ENCODE measurements around the gene EVA1C. TPM values are rescaled to one million over a fixed set of nuclear protein-coding genes. Genes with fewer than 3 reads are reported as not detected.
A peak's percentile ranks its signal among the peaks of the same experiment; 100 is the strongest.
"Not testable (repeated sequence)": the region's sequence is repeated elsewhere in the genome, so short reads cannot be mapped to it uniquely, and the experiment has no call there.

Gene EVA1C
- total and polyA plus RNA-seq, 4 experiments from 2014 or later = 17.1 to 23.9 (median 17.2) TPM

DNA sequence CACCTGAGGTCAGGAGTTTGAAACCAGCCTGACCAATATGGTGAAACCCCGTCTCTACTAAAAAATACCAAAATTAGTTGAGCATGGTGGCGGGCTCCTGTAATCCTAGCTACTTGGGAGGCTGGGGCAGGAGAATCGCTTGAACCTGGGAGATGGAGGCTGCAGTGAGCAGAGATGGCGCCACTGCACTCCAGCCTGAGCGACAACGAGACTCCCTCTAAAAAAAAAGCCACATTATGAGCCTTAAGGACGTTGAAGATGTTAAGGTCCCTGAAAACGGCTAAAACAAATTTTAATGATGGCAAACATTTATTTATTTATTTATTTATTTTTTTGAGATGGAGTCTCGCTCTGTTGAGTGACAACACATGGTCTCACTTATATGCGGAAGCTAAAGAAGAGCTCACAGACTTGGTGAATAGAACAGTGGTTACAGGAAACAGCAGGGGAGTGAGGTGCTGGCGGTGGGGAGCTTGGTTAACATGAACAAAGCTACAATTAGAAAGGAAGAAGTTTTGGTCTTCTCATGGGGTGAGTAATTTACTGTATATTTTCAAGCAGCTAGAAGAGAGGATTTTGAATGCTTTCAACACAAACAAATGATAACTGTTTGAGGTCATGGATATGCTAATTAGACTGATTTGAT is 125.8 kb downstream of the EVA1C start:
- Histone ChIP-seq H3K4me1 (ENCODE audit: insufficient read depth, low read length) (peaks cover 15% of the 10 kb centered on the region), H3K36me3 (ENCODE audit: insufficient read depth, low read length) (no peaks in the 10 kb centered on the region), H3K4me3 (ENCODE audit: low read length in 2 of 2) (no peak overlapping the region), H3K27me3 (ENCODE audit: insufficient read depth, low read length) (no peaks in the 10 kb centered on the region), H3K9me3 (ENCODE audit: control insufficient read depth in 1 of 2, low read length in 2 of 2) (no peaks in the 10 kb centered on the region), H3K27ac (ENCODE audit: low read depth, low read length) (no peak overlapping the region)
- H3K27me3 Mint-ChIP-seq = no peaks in the 10 kb centered on the region
- peak overlapping the region in 3 of 8 donors; percentile 24 to 65 (median 57) for H3K4me3 Mint-ChIP-seq
- peaks cover 11 to 26% (median 18%) of the 10 kb centered on the region in 4 donors for H3K4me1 Mint-ChIP-seq
- peak; percentile 10 to 39 (median 25) for DNase-seq
- H3K36me3 Mint-ChIP-seq = peaks cover 0 to 4% of the 10 kb centered on the region in 2 donors
- ChIA-PET POLR2A (ENCODE audit: partially characterized antibody) (interaction anchor here (1.0 to 1.1 kb wide), 2 partner anchors 31 to 126 kb away, joined by 3 read pairs; no protein-coding TSS in a partner anchor), CTCF (ENCODE audit: partially characterized antibody) (interaction anchor here (1.0 kb wide), 2 partner anchors 31 to 32 kb away, joined by 3 read pairs; no protein-coding TSS in a partner anchor)
- intact Hi-C loops (cut with micrococcal nuclease) = no loop called here
- peak overlapping the region in 1 of 7 donors; percentile 8 for H3K27ac Mint-ChIP-seq
- H3K9me3 Mint-ChIP-seq = no peaks in the 10 kb centered on the region

DNA sequence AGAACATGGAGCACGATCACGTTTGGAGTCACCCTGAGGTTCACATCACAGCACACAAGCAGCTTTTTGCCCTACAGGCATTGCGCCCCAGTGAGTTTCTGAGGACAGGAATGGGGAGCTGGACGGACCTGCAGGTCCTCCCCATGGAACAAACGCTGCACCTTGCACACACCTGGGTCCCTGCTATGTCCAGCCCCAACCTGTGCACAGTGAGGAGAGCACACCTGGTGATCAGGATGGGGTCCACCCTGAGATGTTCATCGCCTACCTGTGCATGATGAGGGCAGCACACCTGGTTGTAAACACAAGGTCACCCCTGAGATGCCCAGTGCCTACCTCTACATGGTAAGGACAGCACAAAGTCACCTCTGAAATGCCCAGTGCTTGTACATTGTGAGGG is 126.9 kb downstream of the EVA1C start:
- H3K27ac Mint-ChIP-seq = peak overlapping the region in 1 of 7 donors; percentile 15
- POLR2A ChIA-PET (ENCODE audit: partially characterized antibody) = no interaction called here
- CTCF ChIA-PET (ENCODE audit: partially characterized antibody) = interaction anchor here (0.6 to 1.2 kb wide), 2 partner anchors 25 to 80 kb away, joined by 3 read pairs; no protein-coding TSS in a partner anchor

DNA sequence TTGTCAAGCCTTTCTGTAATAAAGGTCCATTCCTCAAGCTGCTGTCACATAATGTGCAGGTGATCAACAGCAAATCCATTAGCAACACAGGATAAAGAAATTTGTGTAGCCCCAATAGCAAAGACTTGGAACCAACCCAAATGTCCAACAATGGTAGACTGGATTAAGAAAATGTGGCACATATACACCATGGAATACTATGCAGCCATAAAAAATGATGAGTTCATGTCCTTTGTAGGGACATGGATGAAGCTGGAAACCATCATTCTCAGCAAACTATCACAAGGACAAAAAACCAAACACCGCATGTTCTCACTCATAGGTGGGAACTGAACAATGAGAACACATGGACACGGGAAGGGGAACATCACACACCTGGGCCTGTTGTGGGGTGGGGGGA is 130.6 kb downstream of the EVA1C start:
- H3K27me3 ChIP-seq (ENCODE audit: insufficient read depth, low read length); H3K27ac ChIP-seq (ENCODE audit: low read depth, low read length); H3K36me3 Mint-ChIP-seq; H3K27me3 Mint-ChIP-seq; POLR2A ChIA-PET (ENCODE audit: partially characterized antibody); H3K4me1 ChIP-seq (ENCODE audit: insufficient read depth, low read length); H3K4me3 ChIP-seq (ENCODE audit: low read length in 2 of 2); H3K9me3 ChIP-seq (ENCODE audit: control insufficient read depth in 1 of 2, low read length in 2 of 2); H3K9me3 Mint-ChIP-seq; intact Hi-C loops (cut with micrococcal nuclease); H3K4me3 Mint-ChIP-seq; H3K36me3 ChIP-seq (ENCODE audit: insufficient read depth, low read length); DNase-seq; H3K27ac Mint-ChIP-seq: not testable (repeated sequence)
- H3K4me1 Mint-ChIP-seq = peaks cover 6 to 14% (median 9%) of the 10 kb centered on the region in 4 donors
- CTCF ChIA-PET (ENCODE audit: partially characterized antibody) = interaction anchor here (2.4 kb wide), 1 partner anchor 26 kb away, joined by 9 read pairs; no protein-coding TSS in a partner anchor

More for the DNA sequence above, 126.9 kb downstream of the EVA1C start:
- H3K9me3 ChIP-seq (ENCODE audit: control insufficient read depth in 1 of 2, low read length in 2 of 2) = no peaks in the 10 kb centered on the region
- H3K27ac ChIP-seq (ENCODE audit: low read depth, low read length) = no peak overlapping the region
- no peaks in the 10 kb centered on the region for H3K27me3 ChIP-seq (ENCODE audit: insufficient read depth, low read length)
- no peak overlapping the region for H3K4me3 ChIP-seq (ENCODE audit: low read length in 2 of 2)
- Mint-ChIP-seq H3K36me3 (peaks cover 0 to 3% of the 10 kb centered on the region in 2 donors), H3K4me1 (peaks cover 11 to 26% (median 19%) of the 10 kb centered on the region in 4 donors), H3K27me3 (no peaks in the 10 kb centered on the region), H3K9me3 (no peaks in the 10 kb centered on the region), H3K4me3 (no peak overlapping the region)
- H3K36me3 ChIP-seq (ENCODE audit: insufficient read depth, low read length) = no peaks in the 10 kb centered on the region
- intact Hi-C loops (cut with micrococcal nuclease) = no loop called here
- H3K4me1 ChIP-seq (ENCODE audit: insufficient read depth, low read length) = peaks cover 15% of the 10 kb centered on the region
- DNase-seq = no peak

DNA sequence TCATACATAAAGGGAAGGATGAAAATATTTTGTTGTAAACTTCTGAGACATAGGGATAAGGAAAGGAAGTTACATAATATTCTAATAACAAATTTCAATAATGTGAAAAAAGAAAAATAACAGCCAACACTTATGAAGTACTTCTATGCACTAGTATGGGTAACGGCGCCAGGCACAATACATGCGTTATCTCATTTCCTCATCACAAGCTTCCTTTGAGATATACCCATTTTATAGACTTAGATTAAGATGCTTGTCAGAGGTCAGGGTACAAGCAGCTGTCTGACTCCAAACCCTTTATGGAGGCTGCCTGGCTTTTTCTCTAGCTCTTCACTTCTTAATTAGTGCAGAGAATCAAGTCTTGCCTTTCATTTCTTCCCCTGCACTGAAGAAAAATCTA is 131.5 kb downstream of the EVA1C start:
- CTCF ChIA-PET (ENCODE audit: partially characterized antibody) = interaction anchor here (2.4 kb wide), 1 partner anchor 25 kb away, joined by 9 read pairs; no protein-coding TSS in a partner anchor
- no peak for DNase-seq
- Histone ChIP-seq H3K4me1 (ENCODE audit: insufficient read depth, low read length) (peaks cover under 1% of the 10 kb centered on the region), H3K9me3 (ENCODE audit: control insufficient read depth in 1 of 2, low read length in 2 of 2) (no peaks in the 10 kb centered on the region), H3K27ac (ENCODE audit: low read depth, low read length) (no peak overlapping the region), H3K4me3 (ENCODE audit: low read length in 2 of 2) (no peak overlapping the region), H3K36me3 (ENCODE audit: insufficient read depth, low read length) (no peaks in the 10 kb centered on the region), H3K27me3 (ENCODE audit: insufficient read depth, low read length) (no peaks in the 10 kb centered on the region)
- no peaks in the 10 kb centered on the region for H3K36me3 Mint-ChIP-seq
- POLR2A ChIA-PET (ENCODE audit: partially characterized antibody) = no interaction called here
- intact Hi-C loops (cut with micrococcal nuclease) = no loop called here
- H3K4me1 Mint-ChIP-seq = peaks cover 0 to 6% (median 4%) of the 10 kb centered on the region in 4 donors
- no peak overlapping the region for H3K27ac Mint-ChIP-seq
- no peak overlapping the region for H3K4me3 Mint-ChIP-seq
- H3K27me3 Mint-ChIP-seq = no peaks in the 10 kb centered on the region
- no peaks in the 10 kb centered on the region for H3K9me3 Mint-ChIP-seq

DNA sequence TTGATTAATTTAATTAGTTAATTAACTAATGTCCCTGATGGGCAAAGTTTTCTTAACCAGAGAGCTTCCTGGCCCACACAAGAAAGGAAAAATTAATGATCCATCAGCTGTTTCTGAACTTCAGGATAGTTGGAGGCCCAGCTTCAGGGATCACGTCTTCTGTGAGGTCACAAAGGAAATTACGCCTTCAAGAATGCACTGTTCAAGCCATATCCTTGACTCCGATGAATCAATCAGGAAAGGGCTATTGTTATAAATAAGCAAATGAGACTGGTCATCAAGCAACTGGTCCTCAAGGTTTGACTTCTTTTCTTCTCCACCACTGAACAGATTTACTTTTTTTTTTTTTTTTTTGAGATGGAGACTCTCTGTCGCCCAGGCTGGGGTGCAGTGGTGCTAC is 132.2 kb downstream of the EVA1C start:
- Mint-ChIP-seq H3K27ac (no peak overlapping the region), H3K4me1 (peaks cover 0 to 4% (median under 1%) of the 10 kb centered on the region in 4 donors), H3K4me3 (no peak overlapping the region), H3K27me3 (no peaks in the 10 kb centered on the region), H3K36me3 (no peaks in the 10 kb centered on the region), H3K9me3 (no peaks in the 10 kb centered on the region)
- intact Hi-C loops (cut with micrococcal nuclease) = no loop called here
- POLR2A ChIA-PET (ENCODE audit: partially characterized antibody) = no interaction called here
- H3K9me3 ChIP-seq (ENCODE audit: control insufficient read depth in 1 of 2, low read length in 2 of 2) = no peaks in the 10 kb centered on the region
- H3K27ac ChIP-seq (ENCODE audit: low read depth, low read length) = no peak overlapping the region
- CTCF ChIA-PET (ENCODE audit: partially characterized antibody) = interaction anchor here (2.4 kb wide), 1 partner anchor 24 kb away, joined by 9 read pairs; no protein-coding TSS in a partner anchor
- H3K36me3 ChIP-seq (ENCODE audit: insufficient read depth, low read length) = no peaks in the 10 kb centered on the region
- no peaks in the 10 kb centered on the region for H3K27me3 ChIP-seq (ENCODE audit: insufficient read depth, low read length)
- no peak for DNase-seq
- no peaks in the 10 kb centered on the region for H3K4me1 ChIP-seq (ENCODE audit: insufficient read depth, low read length)
- H3K4me3 ChIP-seq (ENCODE audit: low read length in 2 of 2) = no peak overlapping the region

DNA sequence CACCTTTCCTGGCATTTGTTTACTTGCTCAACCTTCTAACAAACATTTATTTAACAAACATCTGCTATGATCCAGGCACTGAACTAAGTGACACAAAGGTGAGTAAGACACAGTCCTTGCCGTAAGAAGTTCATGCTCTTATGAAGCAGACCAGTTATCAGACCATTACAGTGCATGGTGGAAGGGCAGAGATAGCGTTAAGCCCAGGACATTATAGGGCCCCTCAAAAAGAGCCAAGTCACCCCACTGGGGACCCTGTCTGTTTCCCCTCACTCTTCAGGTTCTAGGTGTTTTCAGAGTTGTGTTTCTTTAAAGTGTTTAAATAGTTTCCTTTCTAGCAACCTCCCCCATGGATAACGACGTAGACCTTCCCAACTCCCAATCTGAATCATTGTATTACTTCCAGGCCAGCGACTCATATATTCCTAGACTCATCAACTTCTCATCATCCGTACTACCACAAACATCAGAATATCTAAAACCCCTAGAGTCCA is 133.5 kb downstream of the EVA1C start:
- CTCF ChIA-PET (ENCODE audit: partially characterized antibody) = no interaction called here
- no peaks in the 10 kb centered on the region for H3K27me3 ChIP-seq (ENCODE audit: insufficient read depth, low read length)
- intact Hi-C loops (cut with micrococcal nuclease) = no loop called here
- no peaks in the 10 kb centered on the region for H3K4me1 ChIP-seq (ENCODE audit: insufficient read depth, low read length)
- Mint-ChIP-seq H3K9me3 (no peaks in the 10 kb centered on the region), H3K27me3 (no peaks in the 10 kb centered on the region), H3K4me3 (no peak overlapping the region), H3K4me1 (peaks cover 0 to 4% (median under 1%) of the 10 kb centered on the region in 4 donors), H3K27ac (peak overlapping the region in 1 of 7 donors; percentile 21), H3K36me3 (no peaks in the 10 kb centered on the region)
- POLR2A ChIA-PET (ENCODE audit: partially characterized antibody) = no interaction called here
- H3K36me3 ChIP-seq (ENCODE audit: insufficient read depth, low read length) = no peaks in the 10 kb centered on the region
- DNase-seq = no peak
- H3K27ac ChIP-seq (ENCODE audit: low read depth, low read length) = no peak overlapping the region
- H3K4me3 ChIP-seq (ENCODE audit: low read length in 2 of 2) = no peak overlapping the region
- H3K9me3 ChIP-seq (ENCODE audit: control insufficient read depth in 1 of 2, low read length in 2 of 2) = no peaks in the 10 kb centered on the region

DNA sequence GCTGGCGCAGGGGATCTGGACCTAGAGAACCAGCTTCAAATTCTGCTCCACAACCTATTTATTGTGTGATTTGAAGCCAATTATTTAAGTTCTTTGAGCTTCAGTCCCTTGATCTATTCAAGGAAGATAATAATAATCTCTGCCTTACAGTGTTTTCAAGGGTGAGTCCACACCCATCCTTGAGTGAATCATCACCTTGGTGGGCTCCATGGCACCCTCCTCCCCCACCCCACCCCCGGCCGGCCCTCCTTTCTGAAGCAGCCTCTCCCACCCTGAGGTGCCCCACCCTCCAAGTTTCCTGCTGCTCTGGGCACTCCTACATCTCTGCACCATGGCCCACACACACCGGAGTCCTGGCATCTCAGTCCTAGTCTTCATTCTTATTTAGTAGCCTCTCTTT is 134.5 kb downstream of the EVA1C start:
- intact Hi-C loops (cut with micrococcal nuclease) = no loop called here
- POLR2A ChIA-PET (ENCODE audit: partially characterized antibody) = no interaction called here
- no peaks in the 10 kb centered on the region for H3K27me3 Mint-ChIP-seq
- peaks cover 0 to 4% (median under 1%) of the 10 kb centered on the region in 4 donors for H3K4me1 Mint-ChIP-seq
- no peaks in the 10 kb centered on the region for H3K36me3 ChIP-seq (ENCODE audit: insufficient read depth, low read length)
- no peaks in the 10 kb centered on the region for H3K36me3 Mint-ChIP-seq
- H3K27ac Mint-ChIP-seq = no peak overlapping the region
- no peaks in the 10 kb centered on the region for H3K27me3 ChIP-seq (ENCODE audit: insufficient read depth, low read length)
- peaks cover 0 to 2% (median 0%) of the 10 kb centered on the region in 8 donors for H3K9me3 Mint-ChIP-seq
- no peak overlapping the region for H3K4me3 Mint-ChIP-seq
- no peak for DNase-seq
- CTCF ChIA-PET (ENCODE audit: partially characterized antibody) = no interaction called here
- H3K4me3 ChIP-seq (ENCODE audit: low read length in 2 of 2) = no peak overlapping the region
- H3K4me1 ChIP-seq (ENCODE audit: insufficient read depth, low read length) = no peaks in the 10 kb centered on the region
- no peaks in the 10 kb centered on the region for H3K9me3 ChIP-seq (ENCODE audit: control insufficient read depth in 1 of 2, low read length in 2 of 2)
- H3K27ac ChIP-seq (ENCODE audit: low read depth, low read length) = no peak overlapping the region

Measured in CD4-positive, alpha-beta memory T cell (primary cell).